HG03139 (cell line): ENCODE measurements around the gene CST3.
"Not testable (repeated sequence)": the region's sequence is repeated elsewhere in the genome, so short reads cannot be mapped to it uniquely, and the experiment has no call there.

Experiments
- ATAC-seq: cut with Tn5 transposase; IDR thresholded peaks from one replicate; pipeline ENCODE4 v1.9.1; 2021; ENCODE audit not compliant: unreplicated experiment

The CST3 gene

DNA sequence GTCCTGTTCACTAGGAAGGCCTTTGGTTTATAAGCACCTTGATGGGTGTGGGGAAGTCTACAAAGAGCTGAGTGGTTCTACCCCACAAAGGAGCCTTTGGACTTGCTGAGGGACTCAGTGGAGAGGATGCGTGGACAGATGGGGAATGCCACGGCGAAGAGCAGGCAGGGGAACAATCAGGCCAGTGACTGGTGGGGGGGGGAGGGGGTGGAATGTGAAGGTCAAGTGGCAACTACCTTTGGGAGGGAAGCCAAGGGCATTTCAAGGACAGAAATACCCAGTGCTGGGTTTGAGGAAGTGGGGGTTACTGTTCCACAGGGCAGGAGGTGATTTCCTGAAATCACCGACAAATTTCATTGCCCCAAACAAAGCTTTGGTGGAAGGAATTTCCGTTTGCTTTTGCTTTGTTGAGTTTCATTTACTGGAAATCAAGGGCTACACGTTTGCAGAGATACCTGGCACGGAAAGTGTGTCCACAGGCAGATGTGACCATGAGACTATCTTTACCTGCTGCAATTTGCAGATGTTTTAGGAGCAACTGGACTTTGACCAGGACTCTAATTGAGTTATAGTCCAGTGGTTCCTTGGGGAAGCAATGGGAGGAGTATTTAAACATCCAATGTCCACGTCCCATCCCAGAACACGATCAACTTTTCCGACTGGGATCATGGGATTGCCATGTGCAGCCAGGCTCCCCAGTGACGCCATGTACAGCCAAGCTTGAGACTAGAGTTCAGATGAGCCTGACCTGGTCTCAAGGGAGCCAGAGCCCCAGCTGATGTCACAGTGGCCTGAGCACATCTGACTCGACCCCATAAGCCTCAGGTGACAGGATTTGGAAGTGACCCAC lies 8.0 kb downstream of the CST3 start:
- no peak for ATAC-seq

DNA sequence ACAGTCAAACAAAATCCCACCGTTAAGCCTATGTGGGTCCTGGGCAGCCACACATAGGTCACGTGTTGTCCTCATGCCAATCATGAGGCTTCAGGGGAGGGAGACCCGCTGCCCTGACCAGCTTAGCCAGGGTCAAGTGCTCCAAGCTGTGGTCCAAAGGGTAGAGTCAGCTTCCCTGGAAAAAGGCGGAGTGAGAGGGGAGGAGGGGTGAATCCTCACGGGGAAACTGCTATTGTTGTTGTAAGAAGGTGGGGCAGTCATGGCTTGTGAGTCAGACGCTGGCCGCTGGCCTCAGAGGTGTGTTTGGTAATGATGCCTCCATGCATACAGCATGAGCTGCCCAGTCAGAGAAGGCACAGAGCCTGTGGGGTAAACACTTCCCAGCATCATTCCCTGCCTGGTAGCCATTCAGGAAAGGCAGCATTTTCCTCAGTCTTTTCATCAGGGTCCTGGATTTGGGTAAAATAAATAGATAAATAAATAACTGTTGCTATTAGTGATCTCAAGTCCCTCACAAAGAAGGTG lies 8.7 kb downstream of the CST3 start:
- no peak for ATAC-seq

DNA sequence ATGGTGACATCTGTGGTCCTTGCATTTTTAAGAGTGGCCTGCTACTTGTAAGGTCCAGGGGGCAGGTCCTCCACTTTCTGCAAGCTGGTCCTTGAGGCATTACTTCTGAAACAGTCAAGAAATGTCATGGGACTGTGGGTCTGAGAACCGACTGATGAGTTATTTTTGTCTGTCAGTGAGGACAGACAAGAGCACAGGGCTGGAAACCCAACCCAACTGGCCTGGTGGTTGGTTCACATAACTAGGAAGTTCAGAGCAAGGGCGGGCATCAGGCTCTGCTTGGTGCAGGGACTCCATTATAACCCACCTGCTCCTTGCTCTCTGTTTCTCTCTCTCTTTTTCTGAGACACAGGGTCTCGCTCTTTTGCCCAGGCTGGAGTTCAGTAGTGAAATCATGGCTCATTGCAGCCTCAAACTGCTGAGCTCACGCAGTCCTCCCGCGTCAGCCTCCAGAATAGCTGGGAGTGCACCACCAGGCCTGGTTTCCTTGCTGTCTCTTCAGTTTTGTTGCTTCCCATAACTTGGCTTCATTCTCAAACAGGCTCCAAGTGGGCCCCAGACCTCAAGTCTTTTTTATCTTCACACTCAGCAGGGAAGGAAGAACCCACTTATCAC lies 9.2 kb downstream of the CST3 start:
- ATAC-seq = no peak

DNA sequence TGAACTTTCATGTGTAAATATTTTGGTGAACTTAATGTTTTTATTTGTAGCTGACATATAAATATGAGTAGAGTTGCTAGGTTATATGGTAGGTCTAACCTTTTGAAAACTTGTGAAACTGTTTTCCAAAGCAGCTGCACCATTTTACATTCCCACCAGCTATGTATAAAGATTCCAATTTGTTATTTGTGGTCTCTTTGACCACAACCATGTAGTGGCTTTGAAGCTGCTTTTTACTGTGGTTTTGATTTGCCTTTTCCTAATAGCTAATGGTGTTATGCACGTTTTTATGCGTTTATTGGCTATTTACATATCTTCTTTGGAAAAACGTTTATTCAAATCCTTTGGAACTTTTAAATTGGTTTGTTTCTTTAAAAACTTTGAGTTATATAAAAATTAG lies 10.3 kb downstream of the CST3 start:
- ATAC-seq = no peak

DNA sequence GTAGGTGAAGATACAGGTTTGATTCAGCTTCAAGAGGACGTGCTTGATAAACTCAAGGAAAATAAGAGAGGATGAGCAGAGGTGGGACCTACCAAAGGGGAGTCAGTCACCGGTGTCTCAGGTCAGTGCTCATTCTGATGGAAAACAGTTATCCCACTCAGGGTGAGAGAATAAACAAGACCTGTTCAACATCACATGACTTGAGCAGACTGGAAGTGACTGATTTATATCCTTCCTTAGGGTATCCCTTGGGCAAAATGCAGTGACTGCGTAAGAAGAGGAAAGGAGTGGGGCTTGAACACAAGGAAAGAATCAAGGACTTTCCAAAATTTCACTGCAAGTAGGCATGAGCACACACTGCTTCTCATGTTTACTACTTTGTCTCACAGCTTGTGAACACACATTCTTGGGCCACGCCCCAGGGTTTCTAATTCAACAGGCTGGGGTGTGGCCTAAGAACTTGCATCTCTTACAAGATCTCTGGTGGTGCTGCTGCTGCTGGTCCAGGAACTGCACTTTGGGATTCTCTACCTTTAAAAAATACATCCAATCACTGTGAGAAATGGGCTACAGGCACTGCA lies 11.6 kb downstream of the CST3 start:
- no peak for ATAC-seq

DNA sequence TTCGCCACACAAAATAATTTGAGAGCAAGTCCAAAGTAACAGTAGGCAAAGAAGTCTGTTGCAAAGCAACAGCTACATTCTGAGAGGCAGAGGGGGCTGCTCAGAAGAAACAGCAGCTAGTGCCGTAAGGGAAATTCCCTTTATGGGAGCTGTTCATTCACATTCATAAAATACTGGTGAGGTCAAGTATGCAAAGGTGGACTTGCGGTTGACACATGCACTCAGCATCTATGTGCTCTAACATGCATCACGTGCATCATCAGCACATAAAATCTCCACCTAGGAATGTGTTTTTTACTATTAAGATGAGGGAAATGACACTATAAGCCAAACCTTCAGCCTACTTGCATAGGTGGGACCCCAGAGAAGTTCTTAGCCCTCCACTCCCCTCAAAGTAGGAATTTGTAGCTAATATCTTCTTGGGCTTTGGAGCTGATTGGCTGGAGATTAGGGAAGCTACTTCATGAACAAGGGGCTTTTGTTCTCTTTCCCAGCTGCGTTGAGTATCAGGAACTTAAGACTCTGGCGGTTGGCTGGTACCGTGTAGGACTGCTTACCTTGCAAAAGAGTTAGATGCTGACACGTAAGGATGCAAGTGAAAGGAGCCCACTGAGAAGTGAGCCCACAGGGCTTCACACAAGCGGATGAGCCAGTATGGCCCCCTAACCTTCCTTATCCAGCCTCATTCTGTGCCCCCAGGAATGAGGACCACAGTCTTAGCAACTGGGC lies 12.4 kb downstream of the CST3 start:
- ATAC-seq = no peak

DNA sequence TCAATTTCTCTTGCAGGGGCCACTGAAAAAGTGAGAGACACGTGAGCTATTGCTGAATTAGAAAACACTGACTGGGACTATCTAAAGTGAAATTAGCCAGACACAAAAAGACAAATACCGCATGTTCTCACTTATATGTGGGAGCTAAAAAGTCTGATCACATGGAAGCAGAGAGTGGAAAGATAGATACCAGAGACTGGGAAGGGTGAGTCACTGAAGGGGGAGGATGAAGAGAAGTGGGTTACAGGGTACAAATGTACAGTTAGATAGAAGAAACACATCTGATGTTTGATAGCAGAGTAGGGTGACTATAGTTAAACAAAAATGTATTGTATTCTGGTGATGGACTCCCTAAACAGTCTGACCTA lies 13.4 kb downstream of the CST3 start:
- no peak for ATAC-seq

DNA sequence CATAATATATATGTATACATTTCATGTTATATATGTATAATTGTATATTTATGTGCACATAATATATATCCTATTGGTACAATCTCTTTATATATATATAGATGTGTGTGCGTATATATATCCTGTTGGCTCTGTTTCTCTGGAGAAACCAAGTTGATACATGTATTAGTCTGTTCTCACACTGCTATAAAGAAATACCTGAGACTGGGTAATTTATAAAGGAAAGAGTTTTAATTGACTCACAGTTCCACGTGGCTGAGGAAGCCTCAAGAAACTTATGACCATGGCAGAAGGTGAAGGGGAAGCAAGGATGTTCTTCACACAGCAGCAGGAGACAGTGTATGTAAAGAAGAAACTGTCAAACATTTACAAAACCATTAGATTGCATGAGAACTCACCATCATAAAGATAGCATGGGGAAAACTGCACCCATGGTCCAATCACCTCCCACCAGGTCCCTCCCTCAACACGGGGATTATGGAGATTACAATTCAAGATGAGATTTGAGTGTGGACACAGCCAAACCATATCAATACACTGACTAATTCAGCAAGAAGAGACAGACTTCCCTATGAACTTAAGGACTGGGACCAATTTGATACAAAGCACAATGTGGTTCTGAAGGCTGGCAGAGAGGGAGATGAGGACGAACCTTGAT lies 14.0 kb downstream of the CST3 start:
- no peak for ATAC-seq

DNA sequence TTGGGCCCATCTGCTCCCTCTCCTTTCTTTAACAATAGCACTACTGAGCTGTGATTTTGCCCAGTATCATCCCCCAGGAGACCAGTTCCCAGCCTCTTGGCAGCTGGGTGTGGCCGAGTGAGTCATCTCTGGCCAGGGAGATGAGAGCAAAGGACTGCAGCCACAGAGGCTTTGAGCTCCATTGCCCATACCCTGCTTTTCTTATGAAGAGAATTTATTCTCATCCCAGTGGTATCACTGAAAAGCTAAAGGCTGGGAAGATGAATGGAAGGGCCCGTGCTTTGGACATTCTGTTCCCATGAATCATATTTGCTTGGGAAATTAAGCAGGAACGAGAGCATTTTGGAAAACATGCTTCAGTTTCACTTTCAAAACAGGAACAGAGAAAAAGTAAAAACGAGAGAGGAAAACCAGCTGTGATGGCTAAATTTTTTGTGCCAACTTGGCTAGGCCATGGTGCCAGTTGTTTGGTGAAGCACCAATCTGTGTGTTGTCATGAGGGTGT lies 14.9 kb downstream of the CST3 start:
- no peak for ATAC-seq

DNA sequence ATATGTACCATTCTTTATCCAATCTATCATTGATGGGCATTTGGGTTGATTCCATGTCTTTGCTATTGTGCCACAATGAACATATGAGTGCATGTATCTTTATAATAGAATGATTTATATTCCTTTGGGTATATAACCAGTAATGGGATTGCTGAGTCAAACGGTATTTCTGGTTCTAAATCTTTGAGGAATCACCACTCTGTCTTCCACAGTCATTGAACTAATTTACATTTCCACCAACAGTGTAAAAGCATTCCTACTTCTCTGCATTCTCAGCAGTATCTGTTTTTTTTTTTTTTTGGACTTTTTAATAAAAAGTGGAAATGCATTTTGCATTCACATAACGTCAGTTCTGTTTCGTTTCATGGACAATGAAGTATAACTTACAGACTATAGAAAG lies 15.4 kb downstream of the CST3 start:
- not testable (repeated sequence) for ATAC-seq

DNA sequence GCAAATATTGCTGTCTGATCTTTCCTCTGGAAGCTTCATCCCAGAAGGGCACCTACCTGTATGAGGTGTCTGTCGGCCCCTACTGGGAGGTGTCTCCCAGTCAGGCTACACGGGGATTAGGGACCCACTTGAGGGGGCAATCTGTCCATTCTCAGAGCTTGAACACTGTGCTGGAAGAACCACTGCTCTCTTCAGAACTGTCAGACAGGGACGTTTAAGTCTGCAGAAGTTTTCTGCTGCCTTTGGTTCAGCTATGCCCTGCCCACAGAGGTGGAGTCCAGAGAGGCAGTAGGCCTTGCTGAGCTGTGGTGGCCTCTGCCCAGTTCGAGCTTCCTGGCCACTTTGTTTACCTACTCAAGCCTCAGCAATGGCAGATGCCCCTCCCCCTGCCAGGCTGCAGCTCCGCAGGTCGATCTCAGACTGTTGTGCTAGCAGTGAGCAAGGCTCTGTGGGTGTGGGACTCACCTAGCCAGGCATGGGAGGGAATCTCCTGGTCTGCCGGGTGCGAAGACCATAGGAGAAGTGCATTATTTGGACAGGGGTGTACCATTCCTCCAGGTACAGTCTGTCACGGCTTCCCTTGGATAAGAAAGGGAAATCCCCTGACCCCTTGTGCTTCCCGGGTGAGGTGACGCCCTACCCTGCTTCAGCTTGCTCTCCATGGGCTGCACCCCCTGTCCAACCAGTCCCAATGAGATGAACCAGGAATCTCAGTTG lies 16.9 kb downstream of the CST3 start:
- not testable (repeated sequence) for ATAC-seq

DNA sequence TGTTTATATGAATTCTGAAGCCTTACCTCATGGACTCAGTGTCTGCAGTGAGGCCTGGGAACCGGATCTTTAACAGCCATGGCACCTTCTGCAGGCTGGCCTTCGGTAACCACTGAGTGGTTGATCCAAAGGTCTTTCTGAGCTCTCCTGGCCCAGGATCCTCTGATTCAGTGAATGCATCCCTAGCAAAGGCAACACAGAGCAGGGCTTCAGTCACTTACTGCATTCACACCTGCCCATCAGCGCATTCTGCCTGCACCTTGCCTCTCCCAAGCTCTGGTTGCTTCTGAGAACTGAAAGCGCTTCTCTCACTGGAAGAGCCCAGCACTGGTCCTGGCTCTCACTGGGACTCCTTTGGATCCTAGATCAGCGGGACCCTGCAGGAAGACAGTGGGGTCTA lies 23.6 kb downstream of the CST3 start:
- ATAC-seq = no peak

DNA sequence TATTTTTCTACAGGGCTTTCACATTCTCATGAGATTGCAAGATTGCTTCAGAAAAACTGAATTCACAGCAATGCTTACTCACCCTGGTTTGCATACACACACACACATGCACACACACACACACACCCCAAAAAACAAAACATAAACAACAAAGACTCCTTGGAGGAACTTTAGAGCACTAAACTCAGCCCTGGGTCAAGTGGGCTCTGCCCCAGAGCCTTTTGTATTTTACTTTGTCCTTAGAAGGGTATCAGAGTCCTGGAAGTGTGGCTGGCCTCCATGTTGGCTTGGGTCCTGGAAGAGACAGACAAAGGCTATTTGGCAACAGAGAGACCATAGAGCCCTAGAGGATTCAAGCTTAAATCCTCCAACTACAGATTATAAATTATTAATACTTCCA lies 24.1 kb downstream of the CST3 start:
- ATAC-seq = no peak

DNA sequence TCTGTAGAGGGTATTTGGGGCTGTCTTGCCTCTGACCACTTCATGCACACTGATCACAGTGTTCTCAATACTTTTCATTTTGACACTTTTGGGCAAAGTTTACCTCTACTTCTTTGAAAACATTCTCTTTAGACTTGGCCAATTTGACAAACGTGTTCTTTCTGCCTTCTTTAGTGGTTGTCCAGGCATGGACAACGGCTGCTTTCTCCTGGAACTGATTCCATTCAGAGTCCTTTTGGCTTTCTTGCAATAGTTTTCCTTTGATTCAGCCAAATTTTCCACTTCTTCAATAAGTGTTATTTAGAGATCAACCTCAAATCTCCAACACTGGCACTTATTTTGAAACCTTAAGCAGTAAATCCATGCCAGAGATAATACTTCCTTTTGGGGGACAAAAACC lies 25.4 kb downstream of the CST3 start:
- no peak for ATAC-seq

DNA sequence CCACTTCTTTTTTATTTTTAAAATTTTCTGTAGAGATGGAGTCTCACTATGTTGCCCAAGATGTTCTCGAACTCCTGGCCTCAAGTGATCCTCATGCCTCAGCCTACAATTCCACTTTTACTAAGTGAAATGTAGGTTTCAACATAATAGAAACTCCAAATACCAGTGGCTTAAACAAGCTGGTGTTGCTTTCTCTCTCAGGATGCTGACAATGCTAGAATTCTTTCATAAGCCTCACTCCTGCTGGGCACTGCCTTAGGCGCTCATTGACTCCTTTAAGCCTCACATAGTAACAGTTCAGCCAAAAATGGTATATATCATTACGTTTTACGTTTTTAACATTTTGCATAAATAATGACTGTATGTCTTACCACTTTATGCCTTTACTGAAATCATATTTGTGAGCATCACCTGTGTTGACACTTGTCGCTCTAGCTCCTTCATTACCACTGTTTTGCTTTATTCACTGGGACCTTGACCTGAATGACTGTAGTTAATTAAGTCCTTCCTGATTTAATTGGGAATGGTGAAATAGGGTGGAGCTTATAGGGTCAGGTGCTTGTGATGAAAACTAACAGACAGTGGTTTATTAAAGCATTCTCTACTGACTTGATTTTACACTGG lies 28.2 kb downstream of the CST3 start:
- no peak for ATAC-seq

DNA sequence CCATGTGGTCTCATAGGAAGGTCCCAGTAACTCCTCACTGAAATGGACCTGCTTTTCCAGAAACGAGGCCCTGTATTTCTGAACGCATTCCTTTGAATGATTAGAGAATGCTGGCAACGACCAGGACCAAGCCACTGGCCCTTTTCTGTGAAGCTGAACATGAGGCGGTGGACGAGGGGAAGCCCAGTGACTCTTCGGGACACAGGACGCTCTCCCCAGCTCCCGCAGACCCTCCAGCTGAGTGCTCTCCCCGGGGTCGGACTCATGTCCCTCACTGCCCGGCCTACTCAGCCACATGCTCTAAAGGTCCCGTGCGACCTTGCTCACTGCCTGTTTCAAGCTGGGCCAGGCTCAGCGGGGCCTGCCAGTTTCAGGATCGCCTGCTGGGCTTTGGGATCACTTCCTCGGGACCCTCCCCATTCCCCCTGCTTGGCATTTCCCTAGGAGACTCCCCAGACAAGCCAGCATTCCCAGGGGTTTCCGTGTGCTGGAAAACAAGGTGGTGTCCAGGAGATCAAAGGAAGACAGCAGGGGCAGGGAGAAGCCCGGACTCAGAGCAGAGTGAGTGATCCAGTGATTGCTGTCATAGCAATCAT lies 29.4 kb downstream of the CST3 start:
- ATAC-seq = no peak

DNA sequence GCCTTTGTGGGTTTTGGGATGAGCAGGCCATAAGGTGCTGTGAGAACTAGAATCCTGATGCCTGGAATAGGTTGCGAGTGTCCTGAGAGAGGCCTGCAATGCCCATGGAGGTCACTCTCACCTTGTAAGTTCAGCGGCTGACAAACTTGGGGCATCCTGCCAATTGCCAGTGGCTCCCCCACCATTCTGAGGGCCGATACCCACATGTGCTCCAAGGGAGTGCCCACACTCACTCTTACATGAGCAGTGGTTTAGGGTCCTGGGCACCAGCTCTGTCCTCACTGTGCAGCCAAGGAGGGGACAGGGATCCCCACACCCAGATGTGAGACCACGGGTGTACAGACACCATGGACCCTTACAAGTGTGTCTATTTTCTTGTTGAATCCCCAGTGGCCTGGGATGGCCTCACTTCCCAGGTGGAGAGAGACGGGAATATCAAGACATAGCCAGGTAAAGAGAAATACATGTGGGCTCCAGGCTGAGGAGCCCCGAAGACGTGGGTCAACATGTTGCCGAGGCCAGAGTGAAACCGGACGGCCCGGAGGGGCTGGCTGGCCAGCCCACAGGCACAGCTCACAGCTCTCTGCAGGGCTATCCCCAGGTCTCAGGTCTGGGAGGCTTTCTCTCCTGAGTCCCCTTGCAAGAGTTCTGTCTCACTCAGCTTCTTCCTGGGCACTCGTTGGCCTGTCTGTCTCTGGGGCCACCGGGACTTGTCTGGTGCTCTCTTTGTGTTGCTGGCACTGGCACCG lies 30.1 kb downstream of the CST3 start:
- ATAC-seq = no peak

DNA sequence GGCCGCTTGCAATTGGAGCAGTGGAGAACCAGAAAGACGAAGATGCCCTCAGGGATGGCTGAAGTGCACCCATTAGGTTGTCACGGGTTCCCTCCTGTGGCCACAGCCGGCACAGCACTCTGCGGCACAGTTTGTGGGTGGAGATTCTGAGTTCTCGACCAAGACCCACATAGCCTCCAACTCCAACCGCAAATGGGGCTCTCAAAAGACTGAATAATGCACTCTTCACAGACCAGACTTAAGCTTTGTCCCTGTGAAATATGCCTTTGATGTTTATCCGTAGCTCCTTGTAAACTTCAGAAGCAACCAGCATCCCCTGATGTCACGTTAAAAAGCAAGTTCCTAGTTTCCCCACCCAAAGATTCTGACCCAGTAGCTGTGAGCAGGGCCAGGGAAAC lies 31.1 kb downstream of the CST3 start:
- peak; percentile 89 for ATAC-seq
